DMS79 (cell line): ENCODE measurements around the gene ABCC3.
A peak's percentile ranks its signal among the peaks of the same experiment; 100 is the strongest.

ENCODE experiments used
- DNase-seq: peaks from one replicate; lab custom pipeline; 2025; lab: John Stamatoyannopoulos, UW

Gene ABCC3, protein sequence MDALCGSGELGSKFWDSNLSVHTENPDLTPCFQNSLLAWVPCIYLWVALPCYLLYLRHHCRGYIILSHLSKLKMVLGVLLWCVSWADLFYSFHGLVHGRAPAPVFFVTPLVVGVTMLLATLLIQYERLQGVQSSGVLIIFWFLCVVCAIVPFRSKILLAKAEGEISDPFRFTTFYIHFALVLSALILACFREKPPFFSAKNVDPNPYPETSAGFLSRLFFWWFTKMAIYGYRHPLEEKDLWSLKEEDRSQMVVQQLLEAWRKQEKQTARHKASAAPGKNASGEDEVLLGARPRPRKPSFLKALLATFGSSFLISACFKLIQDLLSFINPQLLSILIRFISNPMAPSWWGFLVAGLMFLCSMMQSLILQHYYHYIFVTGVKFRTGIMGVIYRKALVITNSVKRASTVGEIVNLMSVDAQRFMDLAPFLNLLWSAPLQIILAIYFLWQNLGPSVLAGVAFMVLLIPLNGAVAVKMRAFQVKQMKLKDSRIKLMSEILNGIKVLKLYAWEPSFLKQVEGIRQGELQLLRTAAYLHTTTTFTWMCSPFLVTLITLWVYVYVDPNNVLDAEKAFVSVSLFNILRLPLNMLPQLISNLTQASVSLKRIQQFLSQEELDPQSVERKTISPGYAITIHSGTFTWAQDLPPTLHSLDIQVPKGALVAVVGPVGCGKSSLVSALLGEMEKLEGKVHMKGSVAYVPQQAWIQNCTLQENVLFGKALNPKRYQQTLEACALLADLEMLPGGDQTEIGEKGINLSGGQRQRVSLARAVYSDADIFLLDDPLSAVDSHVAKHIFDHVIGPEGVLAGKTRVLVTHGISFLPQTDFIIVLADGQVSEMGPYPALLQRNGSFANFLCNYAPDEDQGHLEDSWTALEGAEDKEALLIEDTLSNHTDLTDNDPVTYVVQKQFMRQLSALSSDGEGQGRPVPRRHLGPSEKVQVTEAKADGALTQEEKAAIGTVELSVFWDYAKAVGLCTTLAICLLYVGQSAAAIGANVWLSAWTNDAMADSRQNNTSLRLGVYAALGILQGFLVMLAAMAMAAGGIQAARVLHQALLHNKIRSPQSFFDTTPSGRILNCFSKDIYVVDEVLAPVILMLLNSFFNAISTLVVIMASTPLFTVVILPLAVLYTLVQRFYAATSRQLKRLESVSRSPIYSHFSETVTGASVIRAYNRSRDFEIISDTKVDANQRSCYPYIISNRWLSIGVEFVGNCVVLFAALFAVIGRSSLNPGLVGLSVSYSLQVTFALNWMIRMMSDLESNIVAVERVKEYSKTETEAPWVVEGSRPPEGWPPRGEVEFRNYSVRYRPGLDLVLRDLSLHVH (N-terminal part only)

DNA sequence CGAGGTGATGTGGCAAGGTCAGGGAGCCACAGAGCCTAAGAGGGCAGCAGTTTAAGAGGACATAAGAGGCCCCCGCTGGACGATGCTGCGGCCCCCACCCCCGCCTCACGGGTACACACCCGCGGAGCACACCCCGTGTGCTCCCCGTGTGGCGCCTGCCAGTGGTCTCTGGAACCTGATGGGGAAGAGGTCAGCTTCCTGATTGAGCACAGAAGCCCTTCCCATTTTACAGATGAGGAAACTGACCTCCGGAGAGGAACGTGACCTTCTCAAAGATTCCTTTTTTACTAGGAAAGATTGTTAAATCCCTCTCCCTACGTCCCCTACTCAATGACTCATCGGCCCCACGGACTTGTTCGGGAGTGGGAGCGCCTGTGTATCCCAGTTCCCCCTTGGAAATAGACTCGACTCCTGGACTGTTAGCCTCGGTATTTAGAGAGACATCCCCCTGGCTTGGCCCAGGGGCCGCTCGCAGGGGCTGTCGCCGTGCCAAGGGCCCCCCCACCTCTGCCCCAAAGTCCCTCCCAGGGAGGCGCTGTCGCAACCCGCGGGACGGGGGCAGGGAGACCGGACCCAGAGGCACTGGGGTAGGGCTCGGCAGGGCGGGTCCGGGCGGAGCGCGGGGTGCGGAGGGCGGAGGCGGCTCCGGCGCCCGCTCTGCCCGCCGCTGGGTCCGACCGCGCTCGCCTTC, at the start of gene ABCC3:
TSS of gene ABCC3 (plus strand) at position 658 of the 691 bp plus-strand sequence. CDS start 56 bp downstream, outside the sequence.
- no peak for DNase-seq

DNA sequence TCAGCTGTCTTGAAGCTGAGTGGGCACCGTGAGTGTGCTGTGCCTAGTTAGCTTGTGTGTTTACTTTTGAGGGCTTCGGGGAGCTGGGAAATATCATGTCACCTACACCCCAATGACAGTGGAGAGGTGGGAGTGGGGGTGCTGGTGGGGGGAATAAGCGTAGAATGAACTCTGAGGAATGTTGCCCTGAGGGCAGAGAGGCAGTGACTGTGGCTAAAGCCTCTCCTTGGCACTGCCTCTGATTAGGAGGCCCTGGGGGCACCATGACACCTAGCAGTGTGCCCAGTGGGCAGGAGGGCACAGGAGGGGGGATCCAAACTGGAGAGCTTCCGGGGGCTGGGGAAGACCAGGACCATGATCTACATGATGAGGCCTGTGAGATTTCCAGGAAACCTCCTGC, 49.3 kb upstream of the ABCC3 start:
- no peak for DNase-seq

DNA sequence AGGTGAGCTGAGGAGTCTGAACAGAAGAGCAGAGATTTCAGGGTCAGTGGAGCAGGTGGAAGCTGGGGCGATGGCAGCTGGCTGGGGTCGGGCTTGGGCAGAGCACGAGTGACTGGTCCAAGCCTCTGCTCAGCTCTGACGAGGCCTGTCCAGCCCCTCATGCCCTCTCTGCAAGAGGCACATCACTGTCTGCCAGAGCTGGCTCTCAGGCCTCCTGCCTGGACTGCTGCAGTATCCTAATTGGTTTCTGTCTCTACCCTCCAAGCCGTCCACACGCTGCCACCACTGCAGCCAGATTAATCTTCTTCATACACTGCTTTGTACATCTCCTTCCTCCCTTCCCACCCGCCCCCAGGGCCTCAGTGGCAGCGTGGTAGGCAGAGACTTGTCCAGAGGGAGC, 48.8 kb upstream of the ABCC3 start:
- no peak for DNase-seq

DNA sequence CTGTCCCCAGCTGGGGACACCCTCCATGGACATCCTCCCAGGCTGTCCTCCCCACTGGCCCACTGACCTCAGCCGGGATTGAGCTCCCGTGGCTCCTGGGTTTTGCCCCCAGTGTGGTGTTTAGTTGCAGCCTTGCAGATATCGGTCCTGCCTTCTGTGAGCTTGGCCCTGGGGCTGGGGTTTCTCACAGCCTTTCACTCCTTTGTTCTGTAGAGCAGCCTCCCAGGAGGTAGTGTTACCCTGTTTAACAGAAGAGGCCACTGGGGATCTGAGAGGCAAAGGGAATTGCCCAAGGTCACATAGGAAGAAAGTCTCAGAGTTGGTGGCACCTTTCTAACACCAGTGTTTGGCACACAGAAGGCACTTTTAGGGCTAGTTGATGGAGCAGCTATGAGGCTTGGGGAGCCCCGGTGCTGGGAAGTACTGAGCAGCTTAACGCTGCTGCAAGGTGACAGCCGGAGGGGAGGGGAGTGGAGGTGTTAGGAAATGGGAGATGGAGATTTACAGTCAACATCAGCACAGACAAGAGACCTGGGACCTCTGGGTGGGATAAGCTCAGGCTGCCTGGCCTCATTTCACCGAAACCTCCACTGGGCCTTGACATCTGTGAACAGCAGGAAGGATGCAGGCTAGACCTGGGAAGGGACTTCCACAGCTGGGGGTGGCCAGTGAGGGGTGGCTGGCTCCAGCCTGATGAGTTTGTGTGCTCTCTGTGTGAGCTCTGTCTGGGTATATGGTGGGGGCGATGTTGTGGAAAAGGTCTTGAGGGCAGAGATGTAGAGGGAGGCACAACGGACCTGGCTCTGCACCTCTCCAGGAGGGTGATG, 48.0 kb upstream of the ABCC3 start:
- DNase-seq = no peak

DNA sequence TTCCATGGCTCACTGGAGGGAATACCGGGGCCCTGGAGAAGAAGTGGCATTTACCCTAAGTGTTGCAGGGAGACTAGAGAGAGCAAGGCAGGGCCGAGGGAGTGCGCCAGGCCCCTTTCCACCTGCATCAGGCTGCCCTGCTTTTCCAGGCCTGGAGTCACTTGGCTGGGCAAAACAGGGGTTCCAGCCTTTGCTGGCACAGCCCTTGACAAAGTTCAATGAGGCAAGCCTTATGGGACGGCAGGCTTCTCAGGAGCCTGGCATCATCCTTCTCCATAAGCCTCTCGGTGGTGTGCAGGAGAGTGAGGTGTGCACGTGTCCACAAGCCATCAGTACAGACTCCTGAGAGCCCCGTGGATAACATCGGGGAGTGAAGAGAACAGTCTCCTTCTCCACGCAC, 47.1 kb upstream of the ABCC3 start:
- no peak for DNase-seq

DNA sequence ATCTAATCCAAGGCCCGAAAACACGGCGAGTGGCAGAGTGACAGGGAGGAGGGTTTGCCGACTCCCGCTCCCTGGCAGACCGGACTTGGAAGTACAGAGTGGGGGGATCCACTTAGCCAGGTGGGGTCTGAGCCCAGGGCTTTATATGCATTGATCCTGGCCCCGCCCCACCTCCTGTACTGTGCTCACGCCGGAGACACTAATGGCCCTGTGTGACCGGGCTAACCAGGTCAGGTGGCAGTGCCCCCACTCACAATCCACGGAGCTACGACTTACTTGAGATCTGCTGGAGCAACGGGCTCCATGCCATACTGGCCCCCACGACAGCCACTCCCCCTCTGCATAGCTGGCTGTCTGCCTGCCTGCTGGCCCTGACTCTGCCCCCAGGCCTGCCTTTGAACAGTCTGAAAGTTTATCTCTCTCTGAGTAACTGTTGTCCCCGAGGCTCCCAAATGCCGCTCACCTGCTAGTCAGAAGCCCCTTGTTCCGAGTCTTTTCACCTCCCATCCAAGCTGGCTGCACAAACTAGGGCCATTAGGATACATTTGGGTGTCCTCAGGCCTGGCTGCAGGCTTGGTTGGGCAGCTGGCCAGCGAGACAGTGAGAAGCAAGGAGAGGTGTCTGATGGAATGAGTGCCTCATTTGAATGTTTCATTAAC, 46.2 kb upstream of the ABCC3 start:
- DNase-seq = peak; percentile 47

DNA sequence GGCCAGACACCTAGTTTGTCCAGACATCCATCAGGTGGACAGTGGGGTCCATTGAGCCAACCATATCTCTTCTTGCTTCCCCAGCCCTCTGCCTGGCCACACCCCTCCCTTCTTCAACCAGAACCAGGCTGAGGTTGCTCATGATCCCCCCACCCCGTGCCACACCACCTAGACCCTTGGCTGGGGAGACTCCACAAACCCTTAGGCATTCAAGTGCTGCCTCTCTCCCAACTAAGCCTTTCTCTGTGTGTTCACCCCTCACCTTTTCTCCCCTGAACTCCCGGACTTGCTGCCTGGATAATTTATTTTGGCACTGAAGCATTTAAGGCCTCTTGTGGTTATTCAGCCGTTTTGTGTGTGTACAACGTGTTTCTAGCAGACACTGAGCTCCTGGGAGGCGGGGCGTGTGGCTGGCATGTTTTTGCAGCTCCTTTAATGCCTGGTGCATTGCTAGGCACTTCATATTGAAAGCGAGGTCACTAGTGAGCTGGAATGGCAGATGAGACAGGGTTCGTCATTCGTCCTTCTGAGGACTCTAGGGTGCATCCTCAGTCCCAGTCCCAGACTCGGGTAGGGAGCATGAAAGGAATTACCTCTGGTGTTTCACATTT, 45.5 kb upstream of the ABCC3 start:
- DNase-seq = peak; percentile 89

DNA sequence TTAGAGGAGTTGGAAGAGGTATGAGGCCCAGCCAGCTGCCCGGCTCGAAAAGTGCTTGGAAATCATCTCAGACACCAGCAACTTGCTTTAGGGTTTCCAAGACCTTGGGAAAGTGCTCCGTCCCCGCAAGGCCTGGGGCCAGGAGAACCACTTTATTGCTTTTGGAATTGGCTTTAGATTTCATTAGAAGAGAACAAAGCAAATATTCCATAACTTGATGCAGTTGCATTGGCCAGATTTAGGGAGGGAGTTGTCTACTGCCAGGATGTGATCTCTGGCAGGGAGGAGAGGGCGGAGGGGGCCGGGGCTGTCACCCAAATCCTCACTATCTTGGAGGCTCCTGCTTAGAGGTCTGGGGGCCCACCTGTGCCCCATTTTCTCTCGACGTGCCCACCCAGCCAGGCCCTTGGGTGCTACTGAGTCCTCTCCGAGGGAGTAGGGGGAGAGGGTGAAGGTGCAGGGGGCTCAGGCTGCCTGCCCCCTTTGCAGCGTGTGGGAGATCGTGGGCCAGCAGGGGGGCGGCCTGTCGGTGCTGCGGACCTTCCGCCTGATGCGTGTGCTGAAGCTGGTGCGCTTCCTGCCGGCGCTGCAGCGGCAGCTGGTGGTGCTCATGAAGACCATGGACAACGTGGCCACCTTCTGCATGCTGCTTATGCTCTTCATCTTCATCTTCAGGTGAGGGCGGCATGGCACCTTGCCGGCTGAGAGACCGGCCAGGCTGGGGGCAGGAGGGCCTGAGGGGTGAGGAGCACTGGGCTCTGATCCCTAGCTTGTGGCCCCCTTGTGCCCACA, 43.5 kb upstream of the ABCC3 start:
- no peak for DNase-seq

DNA sequence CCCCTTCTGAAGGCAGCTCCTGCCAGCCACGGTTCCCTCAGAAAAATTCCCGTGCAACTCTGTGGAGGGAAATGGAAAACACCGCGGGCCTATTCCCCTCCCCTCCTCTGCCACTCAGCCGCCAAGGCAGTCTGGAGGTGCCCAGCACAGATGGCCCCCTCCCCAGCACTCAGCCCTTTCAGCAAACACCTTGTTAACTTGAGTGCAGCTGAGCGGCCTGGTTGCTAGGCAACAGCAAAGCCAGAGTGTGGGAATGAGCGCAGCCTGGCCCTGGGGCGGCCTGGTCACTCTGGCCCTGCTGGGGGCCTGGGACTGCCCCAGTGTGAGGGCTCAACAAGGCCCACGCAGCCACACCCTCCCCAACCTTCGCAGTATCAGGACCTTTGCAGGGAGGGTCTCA, 41.4 kb upstream of the ABCC3 start:
- DNase-seq = peak; percentile 64

DNA sequence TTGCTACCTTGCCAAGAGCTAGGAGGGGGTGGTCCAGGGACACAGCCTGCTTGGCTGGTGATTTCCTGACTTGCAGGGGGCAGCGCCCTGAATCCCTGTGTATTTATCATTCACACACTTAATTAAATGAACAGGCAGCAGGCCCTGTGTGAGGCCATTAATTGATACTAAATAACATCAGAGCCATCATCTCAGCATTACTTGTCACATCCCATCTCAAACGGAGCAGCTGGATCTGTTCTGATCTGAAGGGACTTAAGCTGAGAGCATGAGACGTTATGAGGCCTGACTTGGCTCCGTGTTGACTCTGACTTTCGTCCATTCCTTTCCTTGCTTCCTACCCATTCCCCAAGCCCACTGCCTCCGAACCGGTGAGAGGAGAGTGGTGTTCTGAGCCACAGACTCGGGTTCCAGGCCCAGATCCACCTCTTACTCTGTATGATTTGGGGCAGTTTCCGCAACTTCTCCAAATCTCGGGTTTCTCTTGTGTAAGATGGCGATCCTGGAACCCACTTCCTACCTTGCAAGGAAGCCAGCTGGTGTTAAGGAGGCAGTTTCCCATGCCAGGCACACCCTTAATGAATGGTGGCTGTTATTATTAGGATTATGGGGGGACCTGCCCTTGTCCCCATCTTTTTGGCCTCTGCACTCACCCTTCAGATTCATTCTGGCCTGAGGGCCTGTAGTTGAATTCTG, 40.4 kb upstream of the ABCC3 start:
- no peak for DNase-seq

DNA sequence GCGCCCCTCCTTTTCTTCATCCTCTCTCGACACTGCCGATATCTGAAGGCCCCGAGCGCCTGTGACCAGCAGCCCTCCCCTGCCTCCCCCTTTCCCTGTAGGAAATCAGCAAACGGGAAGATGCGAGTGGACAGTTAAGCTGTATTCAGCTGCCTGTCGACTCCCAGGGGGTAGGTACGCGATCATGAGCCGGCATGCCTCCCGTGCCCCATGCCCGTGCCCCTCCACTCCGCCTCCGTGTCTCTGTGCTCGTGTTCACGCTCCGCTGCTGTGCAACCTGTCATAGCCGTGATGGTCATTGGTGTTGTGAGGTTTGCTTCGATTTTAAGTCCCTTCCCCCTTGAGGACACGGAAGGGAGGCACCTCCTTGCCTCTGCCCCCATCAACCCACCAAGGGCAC, 39.8 kb upstream of the ABCC3 start:
- DNase-seq = no peak

DNA sequence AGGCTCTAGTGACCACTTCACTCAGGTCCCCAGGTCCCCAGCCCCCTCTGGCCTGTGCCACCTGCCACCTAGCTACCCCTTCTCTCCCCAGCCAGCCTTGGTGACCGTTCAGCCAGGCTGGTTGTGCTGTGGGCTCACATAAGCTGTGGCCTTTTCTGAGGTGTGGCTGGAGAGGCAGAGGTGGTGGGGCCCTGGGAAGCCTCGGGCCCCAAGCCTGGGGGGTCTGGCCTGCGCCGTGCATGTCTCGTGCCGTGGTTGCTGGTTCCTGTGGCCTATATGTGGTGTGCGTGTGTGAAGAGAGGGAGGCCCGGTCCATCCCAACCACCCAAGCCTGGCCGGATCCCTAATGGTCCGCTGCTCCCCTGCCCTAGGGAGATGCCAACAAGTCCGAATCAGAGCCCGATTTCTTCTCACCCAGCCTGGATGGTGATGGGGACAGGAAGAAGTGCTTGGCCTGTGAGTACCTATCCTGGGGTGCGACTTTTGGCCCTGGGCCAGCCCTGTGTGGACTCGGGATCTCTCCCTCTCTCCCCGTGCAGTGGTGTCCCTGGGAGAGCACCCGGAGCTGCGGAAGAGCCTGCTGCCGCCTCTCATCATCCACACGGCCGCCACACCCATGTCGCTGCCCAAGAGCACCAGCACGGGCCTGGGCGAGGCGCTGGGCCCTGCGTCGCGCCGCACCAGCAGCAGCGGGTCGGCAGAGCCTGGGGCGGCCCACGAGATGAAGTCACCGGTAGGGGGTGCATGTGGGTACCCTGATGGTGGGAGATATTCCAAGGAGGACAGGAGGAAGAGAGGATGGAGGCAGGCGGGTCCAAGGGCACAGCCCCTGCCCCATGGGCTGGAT, 38.3 kb upstream of the ABCC3 start:
- DNase-seq = no peak

DNA sequence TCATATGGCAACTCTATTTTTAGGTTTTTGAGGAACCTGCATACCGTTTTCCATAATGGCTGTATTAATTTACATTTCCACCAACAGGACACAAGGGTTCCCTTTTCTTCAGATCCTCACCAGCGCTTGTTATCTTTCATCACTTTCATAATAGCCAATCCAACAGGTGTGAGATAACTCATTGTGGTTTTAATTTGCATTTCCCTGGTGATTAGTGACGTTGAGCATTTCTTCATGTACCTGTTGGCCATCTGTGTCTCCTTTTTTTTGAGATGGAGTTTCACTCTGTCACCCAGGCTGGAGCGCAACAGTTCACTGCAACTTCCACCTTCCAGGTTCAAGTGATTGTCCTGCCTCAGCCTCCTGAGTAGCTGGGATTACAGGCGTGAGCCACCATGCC, 36.2 kb upstream of the ABCC3 start:
- no peak for DNase-seq

DNA sequence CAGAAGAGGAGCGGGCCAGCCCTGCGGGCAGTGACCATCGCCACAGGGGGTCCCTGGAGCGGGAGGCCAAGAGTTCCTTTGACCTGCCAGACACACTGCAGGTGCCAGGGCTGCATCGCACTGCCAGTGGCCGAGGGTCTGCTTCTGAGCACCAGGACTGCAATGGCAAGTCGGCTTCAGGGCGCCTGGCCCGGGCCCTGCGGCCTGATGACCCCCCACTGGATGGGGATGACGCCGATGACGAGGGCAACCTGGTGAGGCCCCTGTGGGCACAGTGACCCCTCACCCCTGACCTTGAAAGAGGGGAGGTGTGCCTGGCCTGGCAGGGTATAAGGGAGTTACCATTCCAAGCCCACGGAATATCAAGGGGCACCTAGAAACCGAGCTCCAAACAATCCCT, 35.1 kb upstream of the ABCC3 start:
- no peak for DNase-seq

DNA sequence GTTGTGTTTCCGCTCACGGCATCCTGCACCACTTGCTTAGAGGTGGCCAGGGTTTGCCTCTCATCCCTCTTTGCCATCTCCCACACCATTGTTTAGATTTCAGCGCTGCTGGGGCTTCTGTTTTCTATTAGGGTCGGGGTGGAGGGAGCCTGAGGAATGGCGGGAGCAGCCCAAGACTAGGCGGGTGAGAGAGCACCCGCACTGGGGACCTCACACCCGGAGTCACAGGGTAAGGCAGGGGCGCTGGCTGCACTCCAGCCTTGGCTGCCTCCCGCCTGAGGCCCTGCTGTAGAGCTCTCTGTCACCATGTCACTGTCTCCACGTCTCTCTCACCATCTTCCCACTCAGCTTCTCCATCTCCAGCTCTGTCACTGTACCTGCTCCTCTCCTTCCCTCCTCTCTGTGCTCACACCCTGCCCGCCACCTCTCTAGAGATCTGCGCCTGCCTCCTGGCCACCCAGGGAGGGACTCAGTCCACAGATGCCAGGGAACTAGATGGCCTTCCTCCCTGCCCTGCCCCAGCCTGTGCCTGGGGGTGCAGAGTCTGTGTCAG, 32.8 kb upstream of the ABCC3 start:
- no peak for DNase-seq

DNA sequence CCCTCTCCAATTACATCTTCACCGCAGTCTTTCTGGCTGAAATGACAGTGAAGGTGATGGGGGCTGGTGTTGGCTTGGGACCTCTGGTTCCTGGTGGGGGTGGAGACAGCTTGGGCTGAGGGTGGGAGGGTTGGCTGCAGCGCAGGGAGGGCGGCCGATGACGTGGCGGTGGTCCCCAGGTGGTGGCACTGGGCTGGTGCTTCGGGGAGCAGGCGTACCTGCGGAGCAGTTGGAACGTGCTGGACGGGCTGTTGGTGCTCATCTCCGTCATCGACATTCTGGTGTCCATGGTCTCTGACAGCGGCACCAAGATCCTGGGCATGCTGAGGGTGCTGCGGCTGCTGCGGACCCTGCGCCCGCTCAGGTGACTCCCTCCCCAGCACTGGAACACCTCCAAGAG, 31.8 kb upstream of the ABCC3 start:
- DNase-seq = no peak

DNA sequence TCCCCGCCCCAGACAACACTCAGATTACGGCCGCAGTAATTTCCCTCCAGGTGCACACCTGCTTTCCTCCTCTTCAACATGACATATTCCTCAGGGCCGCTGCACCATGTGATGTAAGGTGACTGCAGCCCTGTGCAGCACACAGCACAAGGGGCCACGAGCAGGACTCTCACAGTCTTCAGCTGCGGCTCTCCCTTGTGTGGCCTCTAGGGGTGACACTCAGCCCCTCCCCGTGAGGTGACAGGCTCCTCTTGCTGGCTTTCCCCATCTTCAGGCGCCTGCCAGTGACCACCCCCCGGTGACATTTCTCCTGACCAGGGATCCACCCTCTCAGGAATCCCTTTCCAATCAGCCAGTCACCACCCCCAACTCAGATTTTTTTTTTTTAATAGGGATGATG, 31.3 kb upstream of the ABCC3 start:
- peak; percentile 78 for DNase-seq
